GM12878 (cell line): ENCODE data around the gene LARP6. TPM values are rescaled to one million over a fixed set of nuclear protein-coding genes. Genes with fewer than 3 reads are reported as not detected.
"Not testable (repeated sequence)": the region's sequence is repeated elsewhere in the genome, so short reads cannot be mapped to it uniquely, and the experiment has no call there.

ENCODE experiments used
- ATAC-seq: fragments of 200-7000 bp; cut with Tn5 transposase; 3 replicates; pipeline ENCODE4 v1.9.1; 2020; ENCODE audit warnings: mild to moderate bottlenecking, moderate library complexity
- BruUV-seq: library from RNA; stranded (reverse); fragments of 400-500 nt; replicated peaks from 2 replicates; lab custom pipeline; 2021; lab: Mats Ljungman, UMichigan
- CTCF ChIA-PET: fragments of 300-600 bp; sonication (Branson Sonifier 250); formaldehyde crosslinking; extraction: SDS; loops from one replicate; lab custom pipeline; 2021; ENCODE audit warnings: inconsistent platforms; lab: Yijun Ruan, JAX
- POLR2A ChIA-PET: fragments of 350-600 bp; formaldehyde crosslinking; extraction: SDS; loops from one replicate; lab custom pipeline; 2021; ENCODE audit warnings: inconsistent platforms; lab: Charles Lee
- RAD21 ChIA-PET: fragments of 300-600 bp; sonication (Branson Sonifier 250); formaldehyde crosslinking; loops from one replicate; lab custom pipeline; 2023; ENCODE audit warnings: antibody characterized with exemption; ENCODE audit not compliant: unreplicated experiment; lab: Charles Lee
- SMC1A ChIA-PET: fragments of 300-600 bp; sonication (Branson Sonifier 250); formaldehyde crosslinking; loops from one replicate; lab custom pipeline; 2023; ENCODE audit not compliant: unreplicated experiment, uncharacterized antibody; lab: Charles Lee
- DNase-seq: peaks from one replicate; pipeline ENCODE4 v3.0.0-alpha.2; 2011; ENCODE audit warnings: low read depth, low spot score
- FAIRE-seq: peaks from 3 replicates; lab custom pipeline; 2011; peaks lifted over from hg19 to GRCh38; lab: Jason Lieb, UNC
- H2AFZ ChIP-seq: 2 replicates; pipeline ENCODE4 v1.6.0; 2011; ENCODE audit warnings: low read depth, low read length, control low read depth; ENCODE audit not compliant: control insufficient read depth
- H3K27ac ChIP-seq: 2 replicates; pipeline ENCODE4 v1.5.1; 2011; ENCODE audit warnings: control low read depth; ENCODE audit not compliant: control insufficient read depth, insufficient read depth
- H3K27me3 ChIP-seq, 2 experiments: replicated peaks in 1 of 2; 2 replicates each; pipeline versions ENCODE4 v1.6.0 to v1.6.1; 2011; ENCODE audit warnings: low read length in 1 of 2; ENCODE audit not compliant: control insufficient read depth in 2 of 2, insufficient read depth in 2 of 2
- H3K36me3 ChIP-seq, 2 experiments: 2 replicates each; pipeline ENCODE4 v1.5.1; 2011; ENCODE audit warnings: low read length in 1 of 2; ENCODE audit not compliant: control insufficient read depth in 2 of 2, insufficient read depth in 2 of 2
- H3K4me1 ChIP-seq: 2 replicates; pipeline ENCODE4 v1.6.1; 2011; ENCODE audit warnings: mild to moderate bottlenecking, low read length, moderate library complexity, mixed read lengths; ENCODE audit not compliant: control insufficient read depth, insufficient read depth
- H3K4me2 ChIP-seq: 2 replicates; pipeline ENCODE4 v1.6.0; 2011; ENCODE audit warnings: control low read depth; ENCODE audit not compliant: control insufficient read depth, insufficient read depth
- H3K4me3 ChIP-seq: fragments of 200-600 bp; sonication (generic); 2 replicates; pipeline ENCODE4 v1.5.1; 2016
- H3K79me2 ChIP-seq: 2 replicates; pipeline ENCODE4 v1.6.0; 2011; ENCODE audit warnings: low read length; ENCODE audit not compliant: control insufficient read depth, insufficient read depth
- H3K9ac ChIP-seq: 2 replicates; pipeline ENCODE4 v1.8.0; 2011; ENCODE audit warnings: low read length, control low read depth, mixed read lengths; ENCODE audit not compliant: control insufficient read depth, insufficient read depth
- H3K9me3 ChIP-seq: replicated peaks from 3 replicates; pipeline ENCODE4 v1.5.1; 2011; ENCODE audit warnings: mild to moderate bottlenecking, low read length; ENCODE audit not compliant: control insufficient read depth, insufficient read depth
- H4K20me1 ChIP-seq: 2 replicates; pipeline ENCODE4 v1.6.0; 2011; ENCODE audit not compliant: control insufficient read depth, insufficient read depth
- JUNB ChIP-seq: IDR thresholded peaks from 2 replicates; pipeline ENCODE4 v1.6.1; 2016; ENCODE audit warnings: antibody characterized with exemption, mild to moderate bottlenecking
- MEF2A ChIP-seq: IDR thresholded peaks from 2 replicates; pipeline ENCODE4 v1.6.1; 2011; ENCODE audit warnings: low read depth, mild to moderate bottlenecking, low read length, moderate library complexity; ENCODE audit not compliant: insufficient read depth
- NFIC ChIP-seq: IDR thresholded peaks from 2 replicates; pipeline ENCODE4 v1.6.1; 2012; ENCODE audit warnings: low read depth, mild to moderate bottlenecking, inconsistent platforms, low read length, moderate library complexity
- RUNX3 ChIP-seq: IDR thresholded peaks from 2 replicates; pipeline ENCODE4 v1.6.1; 2012; ENCODE audit warnings: low read length, inconsistent platforms
- STAT1 ChIP-seq: fragments of 450-650 bp; conservative IDR thresholded peaks from 2 replicates; pipeline ENCODE4 v1.6.1; 2014; ENCODE audit warnings: antibody characterized with exemption, mild to moderate bottlenecking
- WGBS: methylation state at CpG from one replicate; pipeline ENCODE4 v1.1.6; 2016; ENCODE audit warnings: low lambda C conversion rate; ENCODE audit not compliant: insufficient replicate concordance, insufficient coverage; ENCODE audit errors: missing lambda C conversion rate; 5-methylcytosine and 5-hydroxymethylcytosine counted together
- in situ Hi-C: fragments of 300-500 bp; cut with MboI; formaldehyde crosslinking; loops from 9 replicates; pipeline ENCODE4 v1.14.3; 2018; ENCODE audit warnings: mixed read lengths
- intact Hi-C: fragments of 100-400 bp; cut with micrococcal nuclease; formaldehyde crosslinking; loops from one replicate; pipeline ENCODE4 v1.14.2; 2022; ENCODE audit not compliant: unreplicated experiment
- polyA plus RNA-seq, 11 experiments: library from polyadenylated mRNA; depleted of rRNA in 4 of 11; unstranded in 6 of 11; stranded (reverse) in 5 of 11; fragments of >200 nt; fragmentation: Nextera tagmentation in 4 of 11; fragmentation: Illumina TruSeq in 1 of 11; extraction: Ambion mirVana in 4 of 11; extraction: Trizol in 1 of 11; gene quantifications; 1 replicate in 1 of 11; 2 replicates in 10 of 11; pipeline versions ENCODE4 v1.2.1 to v1.2.3, GENCODE V29; 2011 to 2016; ENCODE audit warnings: inconsistent platforms in 2 of 11, missing spikeins in 2 of 11, low read depth in 1 of 11
- total RNA-seq, 4 experiments: library from RNA; depleted of rRNA in 3 of 4; stranded (reverse); fragments of >200 nt in 3 of 4; fragmentation: Illumina TruSeq in 1 of 4; extraction: Trizol in 1 of 4; gene quantifications; 2 replicates each; pipeline versions ENCODE4 v1.2.1 to v1.2.3, GENCODE V29; 2013 to 2021
- TF ChIP-seq, protein P1 (sequence below): IDR thresholded peaks from 2 replicates; pipeline ENCODE4 v1.6.1; 2012; ENCODE audit warnings: low read length, inconsistent platforms
- TF ChIP-seq, protein P2 (sequence below): fragments of 450-650 bp; IDR thresholded peaks from 2 replicates; pipeline ENCODE4 v1.6.1; 2017; ENCODE audit warnings: antibody characterized with exemption, mild to moderate bottlenecking, moderate library complexity
- TF ChIP-seq, protein P3 (sequence below): fragments of 450-650 bp; IDR thresholded peaks from 2 replicates; pipeline ENCODE4 v1.6.1; 2017; ENCODE audit warnings: mild to moderate bottlenecking, moderate library complexity

The LARP6 gene
- total and polyA plus RNA-seq, 10 of the 15 experiments (the other 5 are each of a cell fraction or from before 2014, with no cell fraction given): 0.74 to 14.6 (median 3.9) TPM

DNA sequence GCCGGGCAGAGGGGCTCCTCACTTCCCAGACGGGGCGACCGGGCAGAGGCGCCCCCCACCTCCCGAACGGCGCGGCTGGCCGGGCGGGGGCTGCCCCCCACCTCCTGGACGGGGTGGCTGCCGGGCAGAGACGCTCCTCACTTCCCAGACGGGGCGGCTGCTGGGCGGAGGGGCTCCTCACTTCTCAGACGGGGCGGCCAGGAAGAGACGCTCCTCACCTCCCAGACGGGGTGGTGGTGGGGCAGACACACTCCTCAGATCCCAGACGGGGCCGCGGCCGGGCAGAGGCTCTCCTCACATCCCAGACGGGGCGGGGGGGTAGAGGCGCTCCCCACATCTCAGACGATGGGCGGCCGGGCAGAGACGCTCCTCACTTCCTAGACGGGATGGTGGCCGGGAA is 17.5 kb upstream of the LARP6 start:
- RAD21 ChIA-PET, in situ Hi-C loops, H3K4me2 ChIP-seq: not testable (repeated sequence)

DNA sequence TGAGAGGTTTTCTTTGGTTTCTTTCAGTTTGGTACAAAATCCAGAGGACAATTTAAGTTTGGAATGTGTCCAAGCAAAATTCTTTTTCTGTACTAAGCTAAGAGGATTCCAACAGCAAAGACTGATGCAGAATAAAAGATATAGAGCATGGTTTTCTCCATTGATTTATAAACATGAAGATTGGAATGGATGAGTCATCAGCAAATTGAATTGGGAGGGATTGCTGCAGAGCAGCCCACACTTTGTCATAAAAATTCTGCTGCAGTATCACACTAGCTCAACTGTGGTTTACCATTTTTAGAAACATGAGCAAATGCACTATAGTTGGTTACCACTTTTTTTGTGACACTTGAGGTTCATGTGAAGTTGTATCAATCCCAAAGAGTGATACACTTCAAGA is 16.1 kb upstream of the LARP6 start:
- peak; percentile 50; the same call in 1 of the 2 replicates for TF ChIP-seq NFIC
- TF ChIP-seq JUNB: peak; percentile 46; the same call in 1 of the 2 replicates
- no peak for TF ChIP-seq STAT1
- TF ChIP-seq RUNX3: peak; percentile 89
- TF ChIP-seq, protein P1, sequence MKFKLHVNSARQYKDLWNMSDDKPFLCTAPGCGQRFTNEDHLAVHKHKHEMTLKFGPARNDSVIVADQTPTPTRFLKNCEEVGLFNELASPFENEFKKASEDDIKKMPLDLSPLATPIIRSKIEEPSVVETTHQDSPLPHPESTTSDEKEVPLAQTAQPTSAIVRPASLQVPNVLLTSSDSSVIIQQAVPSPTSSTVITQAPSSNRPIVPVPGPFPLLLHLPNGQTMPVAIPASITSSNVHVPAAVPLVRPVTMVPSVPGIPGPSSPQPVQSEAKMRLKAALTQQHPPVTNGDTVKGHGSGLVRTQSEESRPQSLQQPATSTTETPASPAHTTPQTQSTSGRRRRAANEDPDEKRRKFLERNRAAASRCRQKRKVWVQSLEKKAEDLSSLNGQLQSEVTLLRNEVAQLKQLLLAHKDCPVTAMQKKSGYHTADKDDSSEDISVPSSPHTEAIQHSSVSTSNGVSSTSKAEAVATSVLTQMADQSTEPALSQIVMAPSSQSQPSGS: peak; percentile 27; the same call in 1 of the 2 replicates
- TF ChIP-seq, protein P2, sequence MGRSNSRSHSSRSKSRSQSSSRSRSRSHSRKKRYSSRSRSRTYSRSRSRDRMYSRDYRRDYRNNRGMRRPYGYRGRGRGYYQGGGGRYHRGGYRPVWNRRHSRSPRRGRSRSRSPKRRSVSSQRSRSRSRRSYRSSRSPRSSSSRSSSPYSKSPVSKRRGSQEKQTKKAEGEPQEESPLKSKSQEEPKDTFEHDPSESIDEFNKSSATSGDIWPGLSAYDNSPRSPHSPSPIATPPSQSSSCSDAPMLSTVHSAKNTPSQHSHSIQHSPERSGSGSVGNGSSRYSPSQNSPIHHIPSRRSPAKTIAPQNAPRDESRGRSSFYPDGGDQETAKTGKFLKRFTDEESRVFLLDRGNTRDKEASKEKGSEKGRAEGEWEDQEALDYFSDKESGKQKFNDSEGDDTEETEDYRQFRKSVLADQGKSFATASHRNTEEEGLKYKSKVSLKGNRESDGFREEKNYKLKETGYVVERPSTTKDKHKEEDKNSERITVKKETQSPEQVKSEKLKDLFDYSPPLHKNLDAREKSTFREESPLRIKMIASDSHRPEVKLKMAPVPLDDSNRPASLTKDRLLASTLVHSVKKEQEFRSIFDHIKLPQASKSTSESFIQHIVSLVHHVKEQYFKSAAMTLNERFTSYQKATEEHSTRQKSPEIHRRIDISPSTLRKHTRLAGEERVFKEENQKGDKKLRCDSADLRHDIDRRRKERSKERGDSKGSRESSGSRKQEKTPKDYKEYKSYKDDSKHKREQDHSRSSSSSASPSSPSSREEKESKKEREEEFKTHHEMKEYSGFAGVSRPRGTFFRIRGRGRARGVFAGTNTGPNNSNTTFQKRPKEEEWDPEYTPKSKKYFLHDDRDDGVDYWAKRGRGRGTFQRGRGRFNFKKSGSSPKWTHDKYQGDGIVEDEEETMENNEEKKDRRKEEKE: no peak
- TF ChIP-seq, protein P3, sequence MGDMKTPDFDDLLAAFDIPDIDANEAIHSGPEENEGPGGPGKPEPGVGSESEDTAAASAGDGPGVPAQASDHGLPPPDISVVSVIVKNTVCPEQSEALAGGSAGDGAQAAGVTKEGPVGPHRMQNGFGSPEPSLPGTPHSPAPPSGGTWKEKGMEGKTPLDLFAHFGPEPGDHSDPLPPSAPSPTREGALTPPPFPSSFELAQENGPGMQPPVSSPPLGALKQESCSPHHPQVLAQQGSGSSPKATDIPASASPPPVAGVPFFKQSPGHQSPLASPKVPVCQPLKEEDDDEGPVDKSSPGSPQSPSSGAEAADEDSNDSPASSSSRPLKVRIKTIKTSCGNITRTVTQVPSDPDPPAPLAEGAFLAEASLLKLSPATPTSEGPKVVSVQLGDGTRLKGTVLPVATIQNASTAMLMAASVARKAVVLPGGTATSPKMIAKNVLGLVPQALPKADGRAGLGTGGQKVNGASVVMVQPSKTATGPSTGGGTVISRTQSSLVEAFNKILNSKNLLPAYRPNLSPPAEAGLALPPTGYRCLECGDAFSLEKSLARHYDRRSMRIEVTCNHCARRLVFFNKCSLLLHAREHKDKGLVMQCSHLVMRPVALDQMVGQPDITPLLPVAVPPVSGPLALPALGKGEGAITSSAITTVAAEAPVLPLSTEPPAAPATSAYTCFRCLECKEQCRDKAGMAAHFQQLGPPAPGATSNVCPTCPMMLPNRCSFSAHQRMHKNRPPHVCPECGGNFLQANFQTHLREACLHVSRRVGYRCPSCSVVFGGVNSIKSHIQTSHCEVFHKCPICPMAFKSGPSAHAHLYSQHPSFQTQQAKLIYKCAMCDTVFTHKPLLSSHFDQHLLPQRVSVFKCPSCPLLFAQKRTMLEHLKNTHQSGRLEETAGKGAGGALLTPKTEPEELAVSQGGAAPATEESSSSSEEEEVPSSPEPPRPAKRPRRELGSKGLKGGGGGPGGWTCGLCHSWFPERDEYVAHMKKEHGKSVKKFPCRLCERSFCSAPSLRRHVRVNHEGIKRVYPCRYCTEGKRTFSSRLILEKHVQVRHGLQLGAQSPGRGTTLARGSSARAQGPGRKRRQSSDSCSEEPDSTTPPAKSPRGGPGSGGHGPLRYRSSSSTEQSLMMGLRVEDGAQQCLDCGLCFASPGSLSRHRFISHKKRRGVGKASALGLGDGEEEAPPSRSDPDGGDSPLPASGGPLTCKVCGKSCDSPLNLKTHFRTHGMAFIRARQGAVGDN: no peak
- TF ChIP-seq MEF2A: peak; percentile 49; the same call in 1 of the 2 replicates
- TF ChIP-seq, all 136 proteins: peak for 5
- no peak overlapping the region; the same call in 1 of the 2 replicates for H3K4me2 ChIP-seq
- intact Hi-C loops (no loop called here), in situ Hi-C loops (no loop called here)
- SMC1A ChIA-PET: no interaction called here
- POLR2A ChIA-PET: no interaction called here
- no peaks in the 10 kb centered on the region for H3K9me3 ChIP-seq
- H3K4me1 ChIP-seq: peaks cover 6% of the 10 kb centered on the region
- no peak overlapping the region for H2AFZ ChIP-seq
- H3K4me3 ChIP-seq: no peak overlapping the region
- peak overlapping the region; percentile 24; the same call in 1 of the 2 replicates for H3K27ac ChIP-seq
- CTCF ChIA-PET: interaction anchor here (1.1 kb wide), 1 partner anchor 12 kb away, joined by 3 read pairs; no protein-coding TSS in a partner anchor
- no peak overlapping the region for H3K9ac ChIP-seq
- no peaks in the 10 kb centered on the region for H4K20me1 ChIP-seq
- ATAC-seq (no peak), FAIRE-seq (peak; percentile 38), DNase-seq (no peak)
- H3K36me3 ChIP-seq: no peaks in the 10 kb centered on the region
- RAD21 ChIA-PET: no interaction called here
- H3K27me3 ChIP-seq: no peaks in the 10 kb centered on the region
- BruUV-seq: no TSS peak
- H3K79me2 ChIP-seq: no peaks in the 10 kb centered on the region

More for the DNA sequence above, 17.5 kb upstream of the LARP6 start:
- POLR2A ChIA-PET, H3K4me3 ChIP-seq, H3K36me3 ChIP-seq, SMC1A ChIA-PET, DNase-seq, intact Hi-C loops, H3K79me2 ChIP-seq, H3K9me3 ChIP-seq, H3K27ac ChIP-seq, CTCF ChIA-PET, H4K20me1 ChIP-seq, ATAC-seq, H2AFZ ChIP-seq, H3K9ac ChIP-seq, FAIRE-seq, H3K27me3 ChIP-seq, BruUV-seq: not testable (repeated sequence)
- WGBS: 74% methylated on average over 30 of the region's 34 CpGs
- H3K4me1 ChIP-seq: peaks cover 16% of the 10 kb centered on the region
